ENCODE results near the gene PRKACB. TPM values are rescaled to one million over a fixed set of nuclear protein-coding genes. Genes with fewer than 3 reads are reported as not detected.

Gene PRKACB
- 6.0 and 8.8 TPM in 2 replicates for total RNA-seq (2014; rRNA removed; shearing (Covaris generic))
- 7.7 and 12.3 TPM in 2 replicates for polyA plus RNA-seq (2015; cell fraction: cytosol; rRNA removed)
- 10.1 and 10.2 TPM in 2 replicates for polyA plus RNA-seq (2015; cell fraction: nucleus; rRNA removed)

DNA sequence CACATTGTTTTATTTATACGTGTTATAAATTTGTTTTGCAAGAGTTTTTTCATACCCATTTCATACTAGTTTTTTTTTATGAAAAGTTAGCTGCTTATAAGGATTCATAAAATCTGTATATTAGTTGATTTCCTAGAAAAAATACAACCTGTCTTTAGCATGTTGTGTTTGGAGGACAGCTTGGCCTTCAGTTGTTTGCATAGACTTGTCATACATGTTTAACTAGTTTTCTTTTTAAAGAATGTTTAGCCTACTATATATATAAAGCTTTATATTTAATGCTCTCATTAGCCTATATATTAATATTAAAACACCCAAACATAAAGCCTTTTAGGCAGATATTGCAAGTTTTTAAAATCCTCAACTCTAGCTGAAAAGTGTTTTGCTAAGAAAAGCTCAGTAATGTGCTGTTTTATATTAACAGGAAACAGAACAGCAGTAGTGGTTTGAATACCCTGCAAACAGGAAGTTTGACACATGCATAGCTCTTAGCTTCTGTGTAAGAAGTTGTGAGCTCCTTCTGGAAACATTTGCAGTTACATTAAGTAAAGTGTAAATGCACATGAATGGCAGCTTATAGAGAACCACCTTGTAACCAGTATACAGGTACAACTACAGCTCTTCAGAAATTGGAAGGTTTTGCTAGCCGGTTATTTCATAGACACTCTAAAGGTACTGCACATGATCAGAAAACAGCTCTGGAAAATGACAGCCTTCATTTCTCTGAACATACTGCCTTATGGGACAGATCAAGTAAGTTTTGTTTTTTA lies at the start of gene PRKACB:
PRKACB (plus strand) TSS at position 476 of the 770 bp plus-strand sequence; CDS start at position 567, 91 bp downstream.
- peak; percentile 69 for DNase-seq (ENCODE audit: low read depth)

GRCh38 chr1:84095308-84095707 lies 48.8 kb upstream of the PRKACB start:
- DNase-seq (ENCODE audit: low read depth) = no peak

DNA sequence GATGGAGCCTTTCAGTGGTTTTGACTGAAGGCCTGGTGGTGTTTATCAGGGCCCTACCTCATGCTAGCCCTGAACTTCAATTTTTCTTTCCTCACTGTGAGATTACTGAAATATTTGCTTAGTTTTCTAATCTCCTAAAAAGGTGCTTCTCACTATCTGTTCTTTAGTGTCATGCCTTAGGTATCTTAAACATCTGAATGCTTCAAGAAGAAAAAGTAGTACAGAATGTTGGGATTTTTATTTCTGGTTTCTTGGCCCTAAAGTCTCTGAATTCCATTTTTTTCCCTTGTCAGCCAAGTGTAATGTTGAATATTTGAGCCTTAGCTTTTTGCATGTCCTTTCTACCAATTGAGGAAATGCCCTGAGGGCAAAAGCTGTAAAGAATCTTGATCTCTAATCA lies 47.9 kb upstream of the PRKACB start:
- no peak for DNase-seq (ENCODE audit: low read depth)

DNA sequence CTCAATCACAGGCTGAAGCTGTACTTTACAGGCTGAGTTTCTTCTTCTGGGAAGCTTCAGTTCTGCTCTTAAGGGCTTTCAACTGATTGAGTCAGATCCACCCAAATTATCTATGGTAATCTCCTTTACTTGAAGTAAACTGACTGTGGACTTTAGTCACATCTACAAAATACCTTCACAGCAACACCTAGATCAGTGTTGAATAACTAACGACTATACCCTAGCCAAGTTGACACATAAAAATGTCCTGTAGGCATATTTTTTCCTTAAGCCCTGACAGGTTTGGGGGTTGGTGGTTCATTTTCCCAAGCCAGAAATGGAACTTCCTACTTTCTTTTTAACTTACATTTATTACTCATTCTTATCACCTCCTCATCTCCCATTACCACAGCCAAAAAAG lies 42.9 kb upstream of the PRKACB start:
- no peak for DNase-seq (ENCODE audit: low read depth)

DNA sequence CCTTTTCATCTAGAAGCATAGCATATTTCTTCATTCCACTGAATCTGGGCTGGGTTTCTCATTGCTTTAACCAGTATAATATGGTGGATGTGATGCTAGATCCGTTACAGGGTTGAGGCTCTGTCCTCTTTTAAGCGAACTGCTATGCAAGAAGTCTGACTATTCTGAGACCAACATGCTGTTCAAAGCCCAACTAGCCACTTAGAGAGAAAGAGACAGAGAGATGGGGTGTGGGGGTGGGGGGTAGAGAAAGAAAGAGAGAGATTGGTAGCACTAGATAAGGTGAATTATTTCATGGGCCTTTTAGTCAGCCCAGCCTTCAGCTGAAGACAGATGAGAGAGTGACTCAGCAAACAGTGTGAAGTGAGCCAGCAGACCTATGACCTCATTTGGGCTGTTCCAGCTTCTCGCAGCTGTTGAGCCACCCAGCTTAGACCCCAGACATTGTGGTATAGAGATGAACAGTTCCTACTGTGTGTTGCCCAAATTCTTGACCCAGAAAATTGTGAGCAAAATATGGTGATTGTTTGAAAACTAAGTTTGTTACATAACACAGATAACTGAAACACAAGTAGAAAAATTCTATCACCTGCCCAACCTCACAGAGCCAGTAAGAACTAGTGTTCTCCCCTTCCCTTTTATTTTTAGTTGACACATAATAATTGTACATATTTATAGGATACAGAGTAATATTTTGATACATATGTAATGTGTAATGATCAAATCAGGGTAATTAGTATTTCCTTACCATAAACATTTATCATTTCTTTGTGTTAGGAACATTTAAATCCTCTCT lies 40.7 kb upstream of the PRKACB start:
- DNase-seq (ENCODE audit: low read depth) = peak; percentile 82

DNA sequence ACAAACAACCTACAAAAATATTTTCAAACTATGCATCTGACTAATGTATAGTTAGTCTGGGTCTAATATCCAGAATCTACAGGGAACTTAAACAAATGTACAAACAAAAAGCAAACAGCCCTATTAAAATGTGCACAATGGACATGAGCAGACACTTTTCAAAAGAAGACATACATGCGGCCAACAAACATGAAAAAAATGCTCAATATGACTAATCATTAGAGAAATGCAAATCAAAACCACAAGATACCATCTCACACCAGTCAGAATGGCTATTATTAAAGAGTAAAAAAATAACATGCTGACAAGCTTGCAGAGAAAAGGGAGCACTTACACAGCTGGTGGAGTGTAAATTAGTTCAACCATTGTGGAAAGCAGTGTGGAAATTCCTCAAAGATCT lies 36.5 kb upstream of the PRKACB start:
- peak; percentile 71 for DNase-seq (ENCODE audit: low read depth)

DNA sequence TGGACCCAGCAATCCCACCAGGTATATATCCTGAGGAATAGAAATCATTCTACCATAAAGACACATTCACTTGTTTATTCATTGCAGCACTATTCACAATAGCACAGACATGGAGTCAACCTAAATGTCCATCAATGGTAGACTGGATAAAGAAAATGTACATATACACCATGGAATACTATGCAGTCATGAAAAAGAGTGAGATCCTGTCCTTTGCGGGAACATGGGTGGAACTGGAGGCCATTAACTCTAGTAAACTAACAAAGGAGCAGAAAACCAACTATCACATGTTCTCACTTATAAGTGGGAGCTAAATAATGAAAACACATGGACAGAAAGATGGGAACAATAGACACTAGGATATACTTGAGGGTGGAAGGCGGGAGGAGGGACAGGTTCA lies 36.1 kb upstream of the PRKACB start:
- no peak for DNase-seq (ENCODE audit: low read depth)

GRCh38 chr1:84108900-84109578 lies 35.0 kb upstream of the PRKACB start:
- no peak for DNase-seq (ENCODE audit: low read depth)

GRCh38 chr1:84110629-84111028 lies 33.4 kb upstream of the PRKACB start:
- no peak for DNase-seq (ENCODE audit: low read depth)

- no peak for DNase-seq (ENCODE audit: low read depth)
These were observed 27.5 kb upstream of the PRKACB start for GRCh38 chr1:84116558-84116957.

DNA sequence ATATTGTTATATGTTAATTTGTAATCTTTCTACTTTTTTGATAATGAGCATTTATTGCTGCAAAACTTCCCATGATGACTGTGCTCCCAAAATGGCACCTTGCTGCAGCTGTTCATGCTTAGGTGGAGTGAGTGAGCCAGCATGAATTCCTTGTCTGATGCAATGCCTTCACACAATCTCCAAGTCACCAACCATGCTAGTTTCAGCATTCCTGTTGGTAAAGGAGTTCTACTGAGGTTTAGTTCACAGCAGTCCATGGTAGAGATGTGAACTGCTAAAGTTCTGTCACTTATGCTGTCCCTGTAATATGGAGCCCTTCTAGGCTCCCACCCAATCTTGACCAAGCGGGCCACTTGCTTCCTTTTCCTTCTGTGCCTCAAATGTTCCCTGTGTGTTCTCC lies 26.2 kb upstream of the PRKACB start:
- DNase-seq (ENCODE audit: low read depth) = peak; percentile 7

- no peak for DNase-seq (ENCODE audit: low read depth)
These were observed 22.7 kb upstream of the PRKACB start for GRCh38 chr1:84121360-84121759.

DNA sequence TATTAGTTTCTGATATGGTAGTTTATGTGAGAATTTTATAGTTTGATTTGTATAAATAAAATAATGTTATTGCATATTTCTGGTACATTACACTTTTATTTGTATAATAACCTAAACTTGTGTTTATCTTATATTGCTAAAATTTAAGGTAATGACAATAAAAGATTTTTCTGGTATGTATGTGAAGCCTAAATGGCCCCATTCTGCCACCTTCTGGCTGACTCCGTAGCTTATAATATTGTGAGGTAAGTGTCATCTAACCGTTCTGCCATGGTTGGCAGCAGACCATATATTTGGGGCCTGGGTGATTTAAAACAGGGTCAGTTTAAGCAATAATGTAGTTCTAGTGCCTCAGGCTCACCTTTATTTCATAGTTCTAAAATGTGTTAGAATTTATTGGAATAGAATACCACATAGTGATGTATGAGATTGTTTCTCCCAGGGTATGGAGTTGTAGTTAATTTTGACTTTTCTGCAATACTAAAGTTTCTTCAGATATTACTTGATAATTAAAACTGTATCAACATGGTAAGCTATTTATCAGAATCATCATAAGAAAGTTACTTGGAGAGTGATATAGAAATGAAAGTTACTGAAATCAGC lies 21.2 kb upstream of the PRKACB start:
- DNase-seq (ENCODE audit: low read depth) = peak; percentile 29

DNA sequence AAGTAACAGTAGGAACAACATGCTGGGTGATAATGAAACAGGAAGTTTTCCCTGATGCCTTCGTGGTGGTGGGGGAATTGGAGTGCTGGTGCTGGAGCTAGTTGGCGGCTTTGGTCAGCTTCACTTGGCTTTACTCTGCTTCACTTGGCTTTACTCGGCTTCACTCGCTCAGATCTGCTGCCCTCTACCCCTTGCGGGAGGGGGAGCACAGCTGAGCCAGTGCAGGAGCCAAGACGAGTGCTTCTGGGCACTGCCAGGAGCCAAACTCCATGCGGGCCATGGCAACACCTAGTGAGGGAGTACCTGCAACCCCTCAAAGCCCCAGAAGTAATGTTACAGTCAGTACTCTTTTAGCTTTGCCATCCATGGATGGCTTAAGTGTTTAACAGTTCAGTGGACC lies 10.6 kb upstream of the PRKACB start:
- DNase-seq (ENCODE audit: low read depth) = no peak

GRCh38 chr1:84135341-84135740 lies 8.7 kb upstream of the PRKACB start:
- DNase-seq (ENCODE audit: low read depth) = no peak

GRCh38 chr1:84141182-84142003 lies 2.7 kb upstream of the PRKACB start:
- DNase-seq (ENCODE audit: low read depth) = peak; percentile 19

DNA sequence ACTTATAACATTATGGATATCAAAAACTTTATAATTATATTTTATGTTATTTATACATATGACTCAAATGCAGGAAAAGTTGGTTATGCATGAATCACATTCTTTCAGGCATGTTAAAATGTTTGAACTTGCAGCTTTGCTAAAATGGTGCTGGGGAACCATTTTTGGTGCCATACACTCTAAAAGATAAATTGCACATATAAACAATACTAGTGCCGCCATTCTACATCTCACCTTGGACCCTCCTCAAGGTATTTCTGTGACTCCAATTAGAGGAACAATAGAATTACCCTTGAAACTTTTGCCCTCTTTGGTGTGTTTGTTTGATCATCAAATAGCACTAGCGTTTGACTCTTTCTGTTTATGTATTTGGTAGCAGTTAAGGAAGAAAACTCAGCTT lies 997 bp downstream of the PRKACB start:
- DNase-seq (ENCODE audit: low read depth) = no peak

GRCh38 chr1:84146411-84147032 lies 2.5 kb downstream of the PRKACB start:
- peak; percentile 18 for DNase-seq (ENCODE audit: low read depth)

GRCh38 chr1:84148758-84149157 lies 4.7 kb downstream of the PRKACB start:
- no peak for DNase-seq (ENCODE audit: low read depth)

DNA sequence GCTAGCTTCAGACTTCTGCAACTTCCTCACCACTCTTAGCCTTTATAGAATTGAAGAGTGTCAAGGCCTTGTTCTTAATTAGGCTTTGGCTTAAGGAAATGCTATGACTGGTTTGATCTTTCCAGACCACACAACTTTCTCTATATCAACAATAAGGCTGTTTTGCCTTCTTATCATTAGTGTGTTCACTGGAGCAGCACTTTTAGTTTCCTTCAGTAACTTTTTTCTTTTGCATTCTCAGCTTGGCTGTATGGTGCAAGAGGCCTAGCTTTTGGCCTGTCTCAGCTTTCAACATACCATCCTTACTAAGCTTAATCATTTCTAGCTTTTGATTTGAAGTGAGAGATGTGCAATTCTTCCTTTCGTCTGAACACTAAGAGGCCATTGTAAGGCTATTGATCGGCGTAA lies 8.6 kb downstream of the PRKACB start:
- no peak for DNase-seq (ENCODE audit: low read depth)
